ENCODE measurements around the gene GRAMD2B. TPM values are rescaled to one million over a fixed set of nuclear protein-coding genes. Genes with fewer than 3 reads are reported as not detected.

GRAMD2B gene
- total and polyA plus RNA-seq, 2 of the 8 experiments (the other 6 are each of a cell fraction or from before 2014, with no cell fraction given), result 6.4 to 9.4 TPM

DNA sequence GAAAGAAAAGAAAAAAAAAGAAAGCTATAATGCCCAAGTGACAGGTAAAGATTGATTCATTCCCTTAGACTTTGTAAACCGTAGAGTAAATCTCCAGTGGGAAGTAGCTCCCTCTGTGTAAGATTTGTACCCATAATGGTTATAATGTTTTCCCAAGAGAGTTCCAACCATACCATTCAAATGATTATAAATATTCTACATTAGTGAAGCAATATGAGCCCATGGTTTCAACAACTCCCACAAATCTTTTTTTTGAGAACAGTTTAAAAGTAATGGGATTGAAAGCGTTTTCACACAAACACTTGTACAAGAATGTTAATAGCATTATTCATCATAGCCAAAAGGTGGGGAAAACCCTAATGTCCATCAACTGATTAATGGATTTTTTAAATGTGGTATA is 58.0 kb downstream of the GRAMD2B start (continued):
- TF ChIP-seq BRCA1 (IDR thresholded peaks at IDR 0.05; ENCODE audit: low read depth, low read length) (no peak), JUN (IDR thresholded peaks at IDR 0.05; ENCODE audit: low read depth, low read length) (no peak), BACH1 (IDR thresholded peaks at IDR 0.05; ENCODE audit: low read length) (no peak), CTBP2 (IDR thresholded peaks at IDR 0.05; ENCODE audit: borderline replicate concordance, insufficient read depth, insufficient read length, low read length) (no peak), TEAD4 (IDR thresholded peaks at IDR 0.05; ENCODE audit: low read depth, low read length) (no peak)

Measured in H1 (cell line).